ENCODE measurements around the gene AMDHD1. TPM values are rescaled to one million over a fixed set of nuclear protein-coding genes. Genes with fewer than 3 reads are reported as not detected.

The AMDHD1 gene
- total and polyA plus RNA-seq, 8 donors, result 0.74 to 2.4 (median 1.2) TPM

DNA sequence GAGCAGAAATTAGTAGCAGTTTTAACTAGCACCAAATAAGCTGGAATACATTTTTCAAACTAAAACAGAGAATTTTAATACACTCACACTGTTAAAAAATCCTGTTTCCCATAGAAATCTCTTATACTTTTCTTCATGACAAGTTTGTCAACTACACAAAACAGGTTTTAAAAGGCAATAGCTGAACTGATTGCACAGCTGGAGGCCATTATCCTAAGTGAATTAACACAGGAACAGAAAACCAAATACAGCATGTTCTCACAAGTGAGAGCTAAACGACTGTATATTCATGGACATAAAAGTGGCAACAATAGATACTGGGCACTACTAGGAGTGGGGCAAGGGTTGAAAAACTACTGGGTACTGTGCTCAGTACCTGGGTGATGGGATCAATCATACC is 64.6 kb downstream of the AMDHD1 start:
- DNase-seq (no peak), ATAC-seq (no peak)
- TF ChIP-seq, protein P1, sequence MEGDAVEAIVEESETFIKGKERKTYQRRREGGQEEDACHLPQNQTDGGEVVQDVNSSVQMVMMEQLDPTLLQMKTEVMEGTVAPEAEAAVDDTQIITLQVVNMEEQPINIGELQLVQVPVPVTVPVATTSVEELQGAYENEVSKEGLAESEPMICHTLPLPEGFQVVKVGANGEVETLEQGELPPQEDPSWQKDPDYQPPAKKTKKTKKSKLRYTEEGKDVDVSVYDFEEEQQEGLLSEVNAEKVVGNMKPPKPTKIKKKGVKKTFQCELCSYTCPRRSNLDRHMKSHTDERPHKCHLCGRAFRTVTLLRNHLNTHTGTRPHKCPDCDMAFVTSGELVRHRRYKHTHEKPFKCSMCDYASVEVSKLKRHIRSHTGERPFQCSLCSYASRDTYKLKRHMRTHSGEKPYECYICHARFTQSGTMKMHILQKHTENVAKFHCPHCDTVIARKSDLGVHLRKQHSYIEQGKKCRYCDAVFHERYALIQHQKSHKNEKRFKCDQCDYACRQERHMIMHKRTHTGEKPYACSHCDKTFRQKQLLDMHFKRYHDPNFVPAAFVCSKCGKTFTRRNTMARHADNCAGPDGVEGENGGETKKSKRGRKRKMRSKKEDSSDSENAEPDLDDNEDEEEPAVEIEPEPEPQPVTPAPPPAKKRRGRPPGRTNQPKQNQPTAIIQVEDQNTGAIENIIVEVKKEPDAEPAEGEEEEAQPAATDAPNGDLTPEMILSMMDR (IDR thresholded peaks at IDR 0.05), result no peak
- Histone ChIP-seq H3K27ac (no peak overlapping the region), H3K9me3 (no peaks in the 10 kb centered on the region), H3K36me3 (peaks cover 12 to 98% of the 10 kb centered on the region in 2 donors), H3K27me3 (no peaks in the 10 kb centered on the region), H3K4me3 (no peak overlapping the region), H3K4me1 (no peaks in the 10 kb centered on the region)
- intact Hi-C loops (cut with DNase I), result no loop called here

DNA sequence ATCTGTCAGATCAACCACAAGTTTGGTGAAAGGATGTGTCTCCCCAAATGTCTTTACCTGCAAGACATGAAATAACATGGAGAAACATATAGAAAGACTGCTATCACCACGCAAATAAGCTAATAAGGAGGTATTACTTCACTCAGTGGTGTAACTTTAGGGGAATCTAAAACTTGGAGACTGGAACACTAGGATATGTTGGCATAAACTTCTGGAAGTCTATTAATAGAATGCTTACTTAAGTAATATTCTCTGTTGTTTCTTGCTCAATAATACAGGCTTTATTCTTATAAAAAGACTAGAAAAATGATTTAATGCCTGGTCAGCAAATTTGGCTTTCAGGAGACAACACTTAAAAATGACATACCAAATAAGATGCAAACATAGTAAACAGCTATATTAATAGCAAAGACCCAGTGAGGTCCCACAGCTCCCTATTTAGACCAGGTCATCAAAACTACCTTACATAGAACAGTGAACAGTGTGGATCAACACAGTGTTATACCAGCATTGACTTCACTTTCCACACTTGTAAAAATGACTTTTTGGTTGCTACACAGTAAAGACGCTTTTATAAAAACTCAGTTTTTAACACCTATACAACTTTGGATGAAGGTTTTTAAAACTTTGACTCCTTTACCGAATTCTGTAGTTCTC is 71.9 kb downstream of the AMDHD1 start:
- H3K9me3 ChIP-seq, result no peaks in the 10 kb centered on the region
- ATAC-seq (peak; percentile 44), DNase-seq (peak in 1 of 4 donors; percentile 56)
- H3K27me3 ChIP-seq, result no peaks in the 10 kb centered on the region
- TF ChIP-seq, protein P1 (IDR thresholded peaks at IDR 0.05), result no peak
- intact Hi-C loops (cut with DNase I), result no loop called here
- no peak overlapping the region for H3K27ac ChIP-seq
- peaks cover 0 to 10% of the 10 kb centered on the region in 2 donors for H3K4me1 ChIP-seq
- H3K4me3 ChIP-seq, result no peak overlapping the region
- peaks cover 5 to 97% of the 10 kb centered on the region in 2 donors for H3K36me3 ChIP-seq

DNA sequence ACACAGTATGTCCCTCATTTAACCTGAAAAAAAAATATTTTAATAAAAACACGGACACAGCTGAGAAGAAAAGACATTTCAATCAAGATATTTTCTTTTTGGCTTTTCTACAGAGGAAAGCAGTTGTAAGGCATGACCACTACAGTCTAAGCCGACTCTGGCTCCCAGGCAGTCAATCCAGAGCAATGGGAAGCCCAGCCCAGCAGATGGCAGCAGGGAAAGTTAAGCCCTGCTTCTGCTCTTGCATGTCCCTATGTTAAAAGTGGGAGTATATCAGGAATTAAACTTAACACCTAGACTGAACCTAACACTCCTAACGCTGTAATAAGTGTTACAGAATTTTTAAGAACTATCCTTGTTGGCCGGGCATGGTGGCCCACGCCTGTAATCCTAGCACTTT is 72.5 kb downstream of the AMDHD1 start:
- DNase-seq, result peak in 2 of 4 donors; percentile 19 to 54
- Histone ChIP-seq H3K27me3 (no peaks in the 10 kb centered on the region), H3K4me1 (peaks cover 0 to 15% of the 10 kb centered on the region in 2 donors), H3K36me3 (peaks cover 5 to 97% of the 10 kb centered on the region in 2 donors), H3K9me3 (no peaks in the 10 kb centered on the region), H3K27ac (no peak overlapping the region), H3K4me3 (no peak overlapping the region)
- peak; percentile 76 for ATAC-seq
- intact Hi-C loops (cut with DNase I), result no loop called here
- TF ChIP-seq, protein P1 (IDR thresholded peaks at IDR 0.05), result peak; percentile 20 to 31

Other genes starting within 250 kb of the AMDHD1 start
- gene NTN4, start 152.6 kb upstream of the AMDHD1 start, total RNA-seq, result 10 to 100 TPM; 61.9 to 81.5 TPM
- 10 to 100 TPM; 22.6 to 48.6 (median 27.3) TPM for gene NTN4, start 152.6 kb upstream of the AMDHD1 start, polyA plus RNA-seq (ENCODE audit: insufficient read length in 6 of 6)
- gene SNRPF, start 84.4 kb upstream of the AMDHD1 start, total RNA-seq, result 10 to 100 TPM; 16.4 to 25.4 TPM
- 10 to 100 TPM; 74.3 to 94.5 (median 90.9) TPM for gene SNRPF, start 84.4 kb upstream of the AMDHD1 start, polyA plus RNA-seq (ENCODE audit: insufficient read length in 6 of 6)
- gene CCDC38, start 717 bp upstream of the AMDHD1 start, total RNA-seq, result under 1 TPM in 1 of 2 donors, not detected in 1; 0.18 TPM
- 1 to 10 TPM in 2 of 6 donors, under 1 TPM in 4; 0.36 to 1.1 (median 0.59) TPM for gene CCDC38, start 717 bp upstream of the AMDHD1 start, polyA plus RNA-seq (ENCODE audit: insufficient read length in 6 of 6)
- 1 to 10 TPM; 1.1 to 7.1 TPM for gene HAL, start 53.0 kb downstream of the AMDHD1 start, total RNA-seq
- 1 to 10 TPM in 3 of 6 donors, under 1 TPM in 3; 0.64 to 1.3 (median 1.0) TPM for gene HAL, start 53.0 kb downstream of the AMDHD1 start, polyA plus RNA-seq (ENCODE audit: insufficient read length in 6 of 6)
- 100 to 1,000 TPM; 201 to 227 TPM for gene LTA4H, start 92.3 kb downstream of the AMDHD1 start, total RNA-seq
- gene LTA4H, start 92.3 kb downstream of the AMDHD1 start, polyA plus RNA-seq (ENCODE audit: insufficient read length in 6 of 6), result 100 to 1,000 TPM; 173 to 222 (median 189) TPM

All from left lung (tissue), 10 donors.